NB4 (cell line): ENCODE data around the gene ZNF580.
A peak's percentile ranks its signal among the peaks of the same experiment; 100 is the strongest.

Source experiments
- DNase-seq: peaks from one replicate; pipeline ENCODE4 v3.0.0; 2010; ENCODE audit warnings: low read depth
- H3K4me3 ChIP-seq: one replicate; pipeline ENCODE4 v1.5.1; 2011; ENCODE audit warnings: mild to moderate bottlenecking, low read depth, low read length, moderate library complexity
- MYC ChIP-seq: IDR thresholded peaks from 2 replicates; pipeline ENCODE4 v1.6.1; 2011; ENCODE audit warnings: low read depth, low read length
- POLR2A ChIP-seq: IDR thresholded peaks from 2 replicates; pipeline ENCODE4 v1.6.1; 2011; ENCODE audit warnings: mild to moderate bottlenecking; ENCODE audit not compliant: insufficient read length; ENCODE audit errors: extremely low read depth
- TF ChIP-seq, protein P1 (sequence below): IDR thresholded peaks from 2 replicates; pipeline ENCODE4 v1.6.1; 2011; ENCODE audit warnings: low read depth, low read length
- TF ChIP-seq, protein P2 (sequence below): IDR thresholded peaks from one replicate; pipeline ENCODE4 v1.5.1; 2012; ENCODE audit warnings: low read depth, low read length

ZNF580 gene

DNA sequence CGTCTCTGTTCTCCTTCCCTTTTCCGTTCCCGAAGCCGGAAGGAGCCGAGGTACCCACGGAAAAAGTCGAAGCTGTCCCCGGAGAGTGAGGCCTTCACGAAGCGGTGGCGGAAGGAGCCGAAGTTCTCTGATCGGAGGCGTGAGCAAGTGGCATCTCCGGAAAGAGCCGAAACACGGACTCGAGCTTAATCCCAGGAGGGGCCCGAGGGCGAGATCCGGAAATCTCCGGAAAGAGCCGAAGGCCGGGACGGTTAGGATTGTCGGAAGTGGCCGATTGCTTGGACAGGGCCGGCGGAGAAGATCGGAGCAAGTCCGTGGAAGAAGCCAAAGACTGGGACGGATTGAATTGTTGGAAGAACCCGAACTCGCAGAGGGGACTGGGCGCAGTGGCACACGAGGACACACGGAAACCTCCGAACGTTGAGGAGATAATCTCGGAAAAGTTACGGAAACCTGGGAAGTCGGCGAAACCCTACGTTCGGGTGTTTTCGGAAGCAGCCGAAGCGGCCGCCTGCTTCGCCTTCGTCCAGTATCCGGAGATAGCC, 13.6 kb downstream of the ZNF580 start:
- DNase-seq = peak; percentile 95
- TF ChIP-seq, protein P1, sequence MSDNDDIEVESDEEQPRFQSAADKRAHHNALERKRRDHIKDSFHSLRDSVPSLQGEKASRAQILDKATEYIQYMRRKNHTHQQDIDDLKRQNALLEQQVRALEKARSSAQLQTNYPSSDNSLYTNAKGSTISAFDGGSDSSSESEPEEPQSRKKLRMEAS = peak; percentile 5; the same call in 1 of the 2 replicates
- no peak for TF ChIP-seq POLR2A
- peak overlapping the region; percentile 87 for H3K4me3 ChIP-seq

DNA sequence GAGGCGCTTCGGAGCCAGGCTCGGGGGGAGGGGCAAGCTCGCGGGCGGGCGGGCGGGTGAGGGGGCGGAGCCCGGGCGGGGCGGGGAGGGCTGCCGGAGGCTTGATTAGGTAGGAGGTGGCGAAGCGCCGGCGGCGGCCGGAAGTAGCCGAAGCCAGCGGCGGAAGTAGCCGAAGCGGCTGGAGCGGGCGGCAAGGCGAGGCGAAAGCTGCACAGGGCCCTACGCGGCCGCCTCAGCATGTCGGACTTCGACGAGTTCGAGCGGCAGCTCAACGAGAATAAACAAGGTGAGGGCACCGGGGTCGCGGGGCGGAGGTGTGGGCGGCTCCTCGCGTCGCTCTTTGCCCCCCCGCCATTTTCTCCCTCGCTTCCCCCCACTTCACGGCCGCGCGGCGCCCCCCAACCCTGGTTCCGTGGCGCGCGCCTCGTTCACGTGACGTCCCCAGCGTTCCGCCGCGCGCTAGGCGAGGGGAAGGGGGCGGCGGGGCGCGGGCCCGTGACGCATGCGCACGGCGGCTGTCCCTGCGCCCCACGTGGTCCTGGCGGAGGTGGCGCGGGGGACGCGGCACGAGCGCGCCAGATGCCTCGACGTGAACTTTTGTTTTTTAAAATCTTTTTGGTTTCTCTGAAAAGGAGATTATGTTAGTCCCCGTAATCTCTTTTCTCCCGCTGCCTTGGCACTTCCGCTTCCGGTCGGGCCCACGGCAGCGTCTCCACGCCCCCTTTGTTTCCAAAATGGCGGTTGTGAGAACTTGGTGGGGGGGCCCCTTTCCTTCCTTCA, 14.3 kb downstream of the ZNF580 start, which contains the start of gene U2AF2:
TSS of gene U2AF2 (plus strand) at position 168 of the 780 bp plus-strand sequence. CDS start at position 238, 70 bp downstream.
- DNase-seq = peak; percentile 87
- TF ChIP-seq POLR2A = peak; percentile 50
- peak; percentile 88 for TF ChIP-seq MYC
- TF ChIP-seq, protein P1 = peak; percentile 85
- TF ChIP-seq, protein P2, sequence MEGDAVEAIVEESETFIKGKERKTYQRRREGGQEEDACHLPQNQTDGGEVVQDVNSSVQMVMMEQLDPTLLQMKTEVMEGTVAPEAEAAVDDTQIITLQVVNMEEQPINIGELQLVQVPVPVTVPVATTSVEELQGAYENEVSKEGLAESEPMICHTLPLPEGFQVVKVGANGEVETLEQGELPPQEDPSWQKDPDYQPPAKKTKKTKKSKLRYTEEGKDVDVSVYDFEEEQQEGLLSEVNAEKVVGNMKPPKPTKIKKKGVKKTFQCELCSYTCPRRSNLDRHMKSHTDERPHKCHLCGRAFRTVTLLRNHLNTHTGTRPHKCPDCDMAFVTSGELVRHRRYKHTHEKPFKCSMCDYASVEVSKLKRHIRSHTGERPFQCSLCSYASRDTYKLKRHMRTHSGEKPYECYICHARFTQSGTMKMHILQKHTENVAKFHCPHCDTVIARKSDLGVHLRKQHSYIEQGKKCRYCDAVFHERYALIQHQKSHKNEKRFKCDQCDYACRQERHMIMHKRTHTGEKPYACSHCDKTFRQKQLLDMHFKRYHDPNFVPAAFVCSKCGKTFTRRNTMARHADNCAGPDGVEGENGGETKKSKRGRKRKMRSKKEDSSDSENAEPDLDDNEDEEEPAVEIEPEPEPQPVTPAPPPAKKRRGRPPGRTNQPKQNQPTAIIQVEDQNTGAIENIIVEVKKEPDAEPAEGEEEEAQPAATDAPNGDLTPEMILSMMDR = no peak

DNA sequence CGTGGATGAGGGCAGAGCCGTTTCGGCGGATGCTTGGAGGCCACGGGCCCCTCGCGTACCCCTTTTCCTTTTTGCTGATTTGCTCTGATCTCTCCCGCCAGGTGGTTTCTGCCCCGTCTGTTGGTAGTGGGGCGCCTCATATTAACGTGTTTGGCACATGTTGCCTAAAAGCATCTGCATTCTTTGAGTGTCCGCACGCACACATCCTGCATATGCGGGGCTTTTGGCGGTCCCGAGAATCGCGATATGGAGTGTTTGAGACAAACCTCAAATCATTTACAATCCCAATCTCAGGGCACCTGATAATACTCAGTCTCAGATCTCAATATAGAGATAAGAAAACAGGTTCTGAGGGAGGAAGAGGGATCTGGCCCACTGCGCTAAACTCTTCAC, 14.8 kb downstream of the ZNF580 start:
- TF ChIP-seq MYC (no peak), POLR2A (peak; percentile 13)
- no peak for DNase-seq
- H3K4me3 ChIP-seq = peak overlapping the region; percentile 98

More for the DNA sequence above, 14.3 kb downstream of the ZNF580 start, which contains the start of gene U2AF2:
- peak within 1 kb of the TSS; percentile 98 for H3K4me3 ChIP-seq

DNA sequence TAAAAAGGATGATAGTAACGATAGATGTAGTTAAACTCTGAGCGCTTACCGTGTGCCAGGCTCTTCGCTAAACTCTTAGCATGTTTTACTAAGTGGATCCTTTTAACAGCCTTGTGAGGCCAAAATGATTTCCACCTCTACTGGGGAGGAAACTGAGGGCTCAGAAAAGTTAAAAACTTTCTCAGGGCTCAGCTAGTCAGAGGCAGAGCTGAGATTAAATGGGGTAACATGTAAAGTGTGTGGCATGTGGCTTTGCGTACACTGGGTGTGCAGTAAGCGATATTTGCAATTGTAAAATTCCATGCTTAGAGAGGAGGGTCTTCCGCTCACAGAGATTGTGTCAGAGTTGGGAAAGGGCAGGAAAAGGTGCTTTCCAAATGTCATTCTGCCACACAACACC, 15.8 kb downstream of the ZNF580 start:
- DNase-seq = no peak
- TF ChIP-seq POLR2A = no peak
- H3K4me3 ChIP-seq = peak overlapping the region; percentile 98

DNA sequence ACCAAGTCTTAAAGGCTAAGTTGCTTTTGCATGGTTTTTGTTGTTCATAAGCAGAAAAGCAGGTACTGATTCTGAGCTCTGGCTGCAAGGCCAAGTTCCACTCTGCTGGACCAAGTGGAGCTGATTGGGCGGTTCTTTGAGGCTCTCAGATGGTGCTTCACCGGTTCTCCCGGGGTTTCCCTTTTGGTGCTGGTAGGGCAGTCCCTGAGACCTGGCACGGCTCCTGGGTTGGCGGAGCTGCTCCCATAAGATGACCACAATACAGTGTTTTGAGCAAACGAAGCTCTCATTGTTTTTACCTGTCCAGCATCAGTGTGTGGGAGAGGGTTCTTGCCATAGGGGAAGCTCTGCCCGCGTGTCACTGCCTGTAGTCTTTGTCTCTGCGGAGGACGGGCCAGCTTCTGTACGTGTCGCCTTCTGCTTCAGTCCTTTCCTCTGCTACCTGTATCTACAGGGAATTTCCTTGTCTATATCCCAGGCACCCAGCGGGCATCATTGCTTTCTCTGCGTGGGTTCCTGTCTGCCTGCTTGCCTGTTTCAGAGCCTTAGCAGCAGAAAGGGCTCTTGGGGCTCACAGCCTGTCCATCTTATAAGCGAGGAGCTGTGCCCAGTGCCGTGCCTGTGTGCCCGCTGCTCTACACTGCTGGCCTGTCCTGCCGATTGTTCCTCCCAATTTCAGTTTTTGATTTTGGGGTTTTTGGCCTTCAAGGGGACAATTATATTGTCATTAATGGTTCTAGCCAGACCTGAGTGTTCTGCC, 16.4 kb downstream of the ZNF580 start:
- TF ChIP-seq, protein P1 = no peak
- TF ChIP-seq, protein P2 = no peak
- TF ChIP-seq MYC (no peak), POLR2A (no peak)
- H3K4me3 ChIP-seq = peak overlapping the region; percentile 98
- DNase-seq = no peak

DNA sequence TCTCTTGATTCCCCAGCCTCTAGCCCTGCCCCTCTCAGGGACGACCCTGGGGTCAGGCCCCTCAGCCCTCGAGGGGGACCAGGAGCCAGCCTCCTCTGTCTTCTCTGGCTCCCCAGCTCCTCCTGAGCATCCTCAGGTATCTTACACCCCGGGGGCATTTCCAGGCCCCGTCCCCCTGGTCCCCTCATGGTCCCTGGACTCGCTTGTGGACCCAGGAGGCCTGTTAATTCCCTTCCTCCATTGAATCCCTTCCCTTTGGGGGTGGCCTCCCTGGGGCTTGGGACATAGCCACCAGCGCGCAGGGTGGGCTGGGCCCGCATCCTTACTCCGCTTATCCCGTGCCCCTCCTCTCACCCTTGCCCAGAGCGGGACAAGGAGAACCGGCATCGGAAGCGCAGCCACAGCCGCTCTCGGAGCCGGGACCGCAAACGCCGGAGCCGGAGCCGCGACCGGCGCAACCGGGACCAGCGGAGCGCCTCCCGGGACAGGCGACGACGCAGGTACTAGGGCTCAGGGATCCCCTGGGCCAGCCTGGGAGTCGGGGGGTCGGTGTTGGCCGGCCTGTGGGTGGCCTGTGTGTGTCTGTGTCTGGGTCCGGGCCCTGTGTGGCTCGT, 18.2 kb downstream of the ZNF580 start:
- TF ChIP-seq POLR2A (no peak), MYC (no peak)
- TF ChIP-seq, protein P2 = no peak
- TF ChIP-seq, protein P1 = no peak
- no peak overlapping the region for H3K4me3 ChIP-seq
- DNase-seq = no peak

DNA sequence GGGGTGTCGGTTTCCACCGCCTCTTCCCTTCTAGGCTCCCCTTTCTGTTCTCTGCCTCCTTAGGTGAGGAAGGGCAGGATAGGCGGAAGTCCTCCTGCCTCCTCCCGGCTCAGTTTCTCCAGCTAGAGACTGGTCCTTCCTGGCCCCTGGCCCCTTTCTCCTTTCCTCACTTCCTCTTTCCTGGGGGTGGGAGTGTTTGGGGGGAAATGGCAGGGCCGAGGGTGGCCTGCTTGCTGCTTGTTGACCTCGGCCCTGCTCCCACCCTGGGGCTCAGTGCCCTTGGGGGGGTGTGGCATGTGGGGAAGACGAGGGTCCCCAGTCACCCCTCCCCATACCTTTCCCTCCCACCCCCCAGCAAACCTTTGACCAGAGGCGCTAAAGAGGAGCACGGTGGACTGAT, 19.0 kb downstream of the ZNF580 start:
- TF ChIP-seq, protein P1 = no peak
- no peak for TF ChIP-seq POLR2A
- TF ChIP-seq MYC = no peak
- TF ChIP-seq, protein P2 = no peak
- no peak for DNase-seq
- H3K4me3 ChIP-seq = no peak overlapping the region
